CD4-positive, alpha-beta T cell treated with Interleukin-2 at 100 ng/mL for 4 hours (primary cell): ENCODE data around the gene UBE2E1.
A peak's percentile ranks its signal among the peaks of the same experiment; 100 is the strongest.

Source experiments
- DNase-seq: peaks from one replicate; pipeline ENCODE4 v3.0.0-alpha.2; 2020; ENCODE audit warnings: low spot score

Gene UBE2E1

GRCh38 chr3:23796518-23796917 is 9.2 kb upstream of the UBE2E1 start:
- DNase-seq: no peak

GRCh38 chr3:23797491-23797890 is 8.3 kb upstream of the UBE2E1 start:
- no peak for DNase-seq

GRCh38 chr3:23798456-23798855 is 7.3 kb upstream of the UBE2E1 start:
- DNase-seq: no peak

GRCh38 chr3:23798876-23799275 is 6.9 kb upstream of the UBE2E1 start:
- DNase-seq: no peak

GRCh38 chr3:23800731-23801130 is 5.0 kb upstream of the UBE2E1 start:
- DNase-seq: no peak

- DNase-seq: no peak
Observed at GRCh38 chr3:23804441-23805209, 1.1 kb upstream of the UBE2E1 start.

GRCh38 chr3:23805210-23805632 is 534 bp upstream of the UBE2E1 start:
- DNase-seq: no peak

- DNase-seq: no peak
Observed at GRCh38 chr3:23806534-23807423, 1.0 kb downstream of the UBE2E1 start.

- DNase-seq: no peak
Observed at GRCh38 chr3:23807424-23808015, 1.8 kb downstream of the UBE2E1 start.

- DNase-seq: no peak
Observed at GRCh38 chr3:23808525-23808924, 2.8 kb downstream of the UBE2E1 start.

GRCh38 chr3:23809294-23809693 is 3.5 kb downstream of the UBE2E1 start:
- DNase-seq: no peak

- no peak for DNase-seq
Observed at GRCh38 chr3:23809840-23810342, 4.1 kb downstream of the UBE2E1 start.

GRCh38 chr3:23810343-23811184 is 4.8 kb downstream of the UBE2E1 start:
- DNase-seq: peak; percentile 30

GRCh38 chr3:23811185-23811527 is 5.4 kb downstream of the UBE2E1 start:
- DNase-seq: no peak

- DNase-seq: no peak
Observed at GRCh38 chr3:23811919-23812318, 6.2 kb downstream of the UBE2E1 start.

GRCh38 chr3:23815879-23816278 is 10.1 kb downstream of the UBE2E1 start:
- DNase-seq: no peak

- DNase-seq: no peak
Observed at GRCh38 chr3:23816721-23817120, 11.0 kb downstream of the UBE2E1 start.

GRCh38 chr3:23817508-23818223 is 11.9 kb downstream of the UBE2E1 start:
- no peak for DNase-seq

GRCh38 chr3:23819599-23820360 is 14.0 kb downstream of the UBE2E1 start:
- DNase-seq: no peak

GRCh38 chr3:23820888-23821287 is 15.1 kb downstream of the UBE2E1 start:
- DNase-seq: no peak
